HG02970 (cell line): Measurements from ENCODE around the gene ANAPC16.
A peak's percentile ranks its signal among the peaks of the same experiment; 100 is the strongest.
"Not testable (repeated sequence)": the region's sequence is repeated elsewhere in the genome, so short reads cannot be mapped to it uniquely, and the experiment has no call there.

Source experiments
- ATAC-seq: cut with Tn5 transposase; IDR thresholded peaks from one replicate; pipeline ENCODE4 v1.9.1; 2021; ENCODE audit warnings: mild to moderate bottlenecking, moderate library complexity, moderate number of reproducible peaks; ENCODE audit not compliant: unreplicated experiment, low FRiP score

Gene ANAPC16

DNA sequence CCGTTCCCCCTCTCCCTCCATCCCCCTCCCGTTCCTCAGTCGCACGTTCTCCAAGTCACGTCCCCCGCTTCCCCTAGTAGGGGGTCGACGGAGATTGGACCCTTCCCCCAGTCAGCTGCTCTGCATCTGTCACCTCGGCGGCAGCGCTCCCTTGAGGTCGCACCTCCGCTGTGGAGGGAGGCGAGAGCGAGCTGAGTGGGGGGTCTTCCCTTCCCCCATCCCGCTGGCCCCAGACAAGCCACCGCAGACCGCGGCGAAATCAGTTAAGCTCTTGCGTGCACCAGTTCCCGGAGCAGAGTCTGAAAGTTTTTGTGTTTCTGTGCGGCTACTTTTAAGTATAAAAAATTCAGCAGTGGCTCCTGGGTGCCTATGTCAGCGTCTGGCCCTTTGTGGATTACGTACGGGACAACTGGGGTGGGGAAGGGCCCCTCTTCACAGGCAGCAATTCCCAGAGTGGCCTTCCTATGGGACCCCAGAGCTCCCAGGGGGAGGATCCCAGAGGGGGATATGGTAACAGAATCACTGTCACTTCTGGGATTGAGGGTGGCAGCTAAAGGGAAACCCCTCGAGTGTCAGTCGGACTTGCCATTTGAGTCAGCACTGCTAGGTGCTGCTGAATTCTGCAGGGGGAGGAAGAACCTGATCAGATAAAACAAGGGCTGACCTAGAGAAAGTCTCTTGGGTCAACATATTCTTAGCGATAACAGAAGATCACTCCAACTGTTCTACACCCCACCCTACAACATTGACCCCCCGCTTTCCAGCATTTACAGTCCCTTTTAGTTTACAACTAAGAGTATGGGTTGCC, 45.4 kb downstream of the ANAPC16 start:
- ATAC-seq, result peak; percentile 36

GRCh38 chr10:72261784-72262404, 46.1 kb downstream of the ANAPC16 start:
- ATAC-seq, result no peak

DNA sequence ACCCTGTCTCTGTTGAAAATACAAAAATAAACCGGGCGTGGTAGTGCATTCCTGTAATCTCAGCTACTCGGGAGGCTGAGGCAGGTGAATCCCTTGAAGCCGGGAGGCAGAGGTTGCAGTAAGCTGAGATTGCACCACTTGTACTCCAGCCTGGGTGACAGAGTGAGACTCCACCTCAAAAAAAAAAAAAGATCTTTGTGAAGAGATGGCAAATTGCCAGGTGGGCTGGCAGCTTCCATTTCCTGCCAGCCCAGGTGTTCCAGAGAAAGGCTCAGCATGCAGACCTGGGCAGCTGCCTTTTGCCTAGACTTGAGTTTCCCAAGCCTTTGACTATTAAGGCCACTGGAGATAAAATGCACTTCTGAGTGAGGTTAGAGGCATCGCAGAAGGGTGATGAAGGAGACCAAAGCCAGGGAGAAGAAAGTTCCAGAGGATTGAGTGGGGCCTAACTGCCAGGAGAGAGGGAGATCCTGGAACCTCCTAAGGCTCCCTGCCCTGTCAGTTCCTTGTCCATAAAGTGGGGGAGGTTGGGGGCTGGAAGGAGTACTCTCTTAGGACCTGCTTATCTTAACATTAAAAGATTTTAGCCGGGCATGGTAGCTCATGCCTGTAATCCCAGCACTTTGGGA, 47.9 kb downstream of the ANAPC16 start:
- ATAC-seq, result no peak

DNA sequence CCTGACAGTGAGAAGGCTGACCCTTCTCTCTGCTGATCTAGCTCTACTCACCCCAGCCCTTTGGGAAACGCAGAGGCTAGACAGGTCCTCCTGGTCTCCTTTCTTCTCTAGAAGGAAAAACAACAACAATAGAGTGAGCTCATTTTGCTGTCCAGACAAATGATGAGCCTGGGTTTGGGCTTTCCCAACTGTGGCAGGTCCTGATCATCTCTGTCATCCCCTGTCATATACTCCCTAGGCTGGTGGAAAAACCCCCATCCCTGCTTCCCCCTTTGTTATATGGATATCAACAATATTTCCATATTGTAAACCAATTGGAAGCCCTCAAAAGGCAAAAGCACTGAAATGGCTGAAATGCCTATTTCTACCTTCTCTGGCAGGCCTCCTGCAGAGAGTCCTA, 48.7 kb downstream of the ANAPC16 start:
- no peak for ATAC-seq

DNA sequence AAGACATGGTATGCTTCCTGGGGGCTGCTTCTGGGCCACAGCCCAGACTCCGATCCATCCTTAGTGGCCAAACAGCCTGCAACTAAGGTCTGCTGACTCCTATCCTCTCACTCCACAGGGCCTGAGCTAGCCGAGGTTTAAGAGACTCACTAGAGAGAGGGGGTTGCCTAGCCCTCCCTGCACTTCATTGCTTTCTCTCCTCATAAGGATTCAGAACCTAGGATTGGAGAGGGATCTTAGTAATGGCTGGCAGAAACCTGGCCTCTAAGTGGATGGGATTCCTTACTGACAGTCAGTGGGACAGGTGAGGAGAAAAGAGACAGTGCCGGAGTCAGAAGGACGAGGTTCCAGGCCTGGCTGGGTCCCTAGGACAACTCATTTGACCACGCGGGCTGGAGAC, 49.7 kb downstream of the ANAPC16 start:
- no peak for ATAC-seq

- no peak for ATAC-seq
These were observed 50.4 kb downstream of the ANAPC16 start for GRCh38 chr10:72265990-72266865.

GRCh38 chr10:72267381-72267780, 51.6 kb downstream of the ANAPC16 start:
- ATAC-seq, result no peak

GRCh38 chr10:72267819-72268399, 52.1 kb downstream of the ANAPC16 start:
- no peak for ATAC-seq

DNA sequence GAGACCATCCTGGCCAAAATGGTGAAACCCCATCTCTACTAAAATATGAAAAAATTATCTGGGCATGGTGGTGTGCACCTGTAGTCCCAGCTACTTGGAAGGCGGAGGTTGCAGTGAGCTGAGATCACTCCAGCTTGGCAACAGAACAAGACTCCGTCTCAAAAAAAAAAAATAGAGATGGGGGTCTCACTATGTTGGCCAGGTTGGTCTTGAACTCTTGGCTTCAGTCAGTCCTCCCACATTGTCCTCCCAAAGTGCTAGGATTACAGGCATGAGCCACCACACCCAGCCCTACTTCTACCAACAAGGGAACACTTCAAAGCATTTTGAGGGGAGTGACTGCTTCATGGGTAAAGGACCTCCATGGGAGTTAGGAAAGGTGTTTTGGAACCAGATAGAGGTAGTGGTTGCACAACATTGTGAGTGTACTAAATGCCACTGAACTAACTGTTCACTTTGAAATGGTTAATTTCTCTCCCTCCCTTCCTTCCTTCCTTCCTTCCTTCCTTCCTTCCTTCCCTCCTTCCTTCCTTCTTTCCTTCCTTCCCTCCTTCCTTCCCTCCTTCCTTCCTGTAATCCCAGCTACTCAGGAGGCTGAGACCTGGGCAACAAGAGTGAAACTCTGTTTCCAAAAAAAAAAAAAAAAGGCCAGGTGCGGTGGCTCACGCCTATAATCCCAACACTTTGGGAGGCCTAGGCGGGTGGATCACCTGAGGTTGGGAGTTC, 52.8 kb downstream of the ANAPC16 start:
- not testable (repeated sequence) for ATAC-seq

- no peak for ATAC-seq
These were observed 54.9 kb downstream of the ANAPC16 start for GRCh38 chr10:72270607-72271281.

DNA sequence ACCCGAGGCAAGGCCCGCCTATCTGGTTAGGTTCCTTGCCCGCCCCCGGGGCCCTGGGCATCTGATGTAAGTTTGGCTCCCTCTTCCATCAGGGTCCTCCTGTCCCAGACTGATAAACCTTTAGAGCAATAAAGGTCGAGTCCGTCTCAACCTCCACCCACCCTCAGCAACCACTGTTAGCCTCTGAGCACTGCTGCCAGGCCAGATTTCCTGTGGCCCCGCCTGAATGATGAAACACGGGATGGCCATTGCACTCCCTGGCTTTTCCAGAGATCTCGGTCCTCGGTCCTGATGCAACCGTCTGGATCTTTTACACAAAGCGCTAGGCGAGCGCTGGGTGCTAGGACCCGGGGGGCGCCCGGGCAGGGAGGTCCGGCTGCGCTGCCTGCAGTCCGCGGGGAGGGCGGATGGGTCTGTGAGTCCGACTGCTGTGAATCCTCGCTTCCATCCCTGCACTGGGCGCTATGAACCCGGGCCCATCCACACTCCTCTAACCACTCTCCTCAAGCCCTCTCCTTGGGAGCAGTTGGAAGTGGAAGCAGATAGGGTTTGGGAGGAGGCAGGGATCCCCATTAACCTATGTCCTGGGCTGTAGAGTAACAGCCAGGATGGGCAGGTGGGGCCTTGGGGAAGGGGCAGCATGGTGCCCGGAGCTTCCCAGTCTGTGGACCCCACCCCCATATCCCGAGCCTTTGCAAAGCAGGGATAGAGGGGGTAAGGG, 57.0 kb downstream of the ANAPC16 start:
- ATAC-seq, result no peak

GRCh38 chr10:72273410-72274212, 57.8 kb downstream of the ANAPC16 start, which contains the start of gene DDIT4:
DDIT4 (plus strand) TSS chr10:72273924; CDS start chr10:72274217, 293 bp downstream.
- ATAC-seq, result peak; percentile 72

DNA sequence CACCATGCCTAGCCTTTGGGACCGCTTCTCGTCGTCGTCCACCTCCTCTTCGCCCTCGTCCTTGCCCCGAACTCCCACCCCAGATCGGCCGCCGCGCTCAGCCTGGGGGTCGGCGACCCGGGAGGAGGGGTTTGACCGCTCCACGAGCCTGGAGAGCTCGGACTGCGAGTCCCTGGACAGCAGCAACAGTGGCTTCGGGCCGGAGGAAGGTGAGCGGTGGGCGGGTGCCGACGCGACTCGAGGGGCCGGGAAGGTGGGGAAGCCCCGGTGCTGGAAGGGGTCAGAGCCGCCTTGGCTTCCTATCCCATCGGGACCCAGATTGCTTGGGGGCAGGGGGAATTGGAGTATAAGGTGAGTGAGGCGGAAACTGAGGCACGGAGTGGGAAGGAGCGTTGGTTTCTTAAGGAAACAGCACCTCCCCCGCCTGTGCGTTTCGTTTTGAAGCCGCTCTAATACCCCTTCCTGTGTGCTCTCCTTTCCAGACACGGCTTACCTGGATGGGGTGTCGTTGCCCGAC, 58.5 kb downstream of the ANAPC16 start:
- peak; percentile 1 for ATAC-seq

GRCh38 chr10:72274730-72275350, 59.0 kb downstream of the ANAPC16 start:
- ATAC-seq, result peak; percentile 0

- no peak for ATAC-seq
These were observed 59.7 kb downstream of the ANAPC16 start for GRCh38 chr10:72275351-72276012.

- no peak for ATAC-seq
These were observed 60.2 kb downstream of the ANAPC16 start for GRCh38 chr10:72276013-72276387.
